HG03565 (cell line): ENCODE measurements around the gene PCDHGB3.
"Not testable (repeated sequence)": the region's sequence is repeated elsewhere in the genome, so short reads cannot be mapped to it uniquely, and the experiment has no call there.

ENCODE experiments used
- ATAC-seq: cut with Tn5 transposase; IDR thresholded peaks from one replicate; pipeline ENCODE4 v1.9.1; 2021; ENCODE audit warnings: mild to moderate bottlenecking, moderate library complexity; ENCODE audit not compliant: unreplicated experiment

PCDHGB3 gene

GRCh38 chr5:141389153-141390042 lies 19.4 kb downstream of the PCDHGB3 start:
- ATAC-seq = no peak

GRCh38 chr5:141392429-141393198 lies 22.6 kb downstream of the PCDHGB3 start, which contains the start of gene PCDHGA8:
Gene PCDHGA8, plus strand, starts transcription at chr5:141392633. Its CDS starts 181 bp downstream, at chr5:141392814.
- no peak for ATAC-seq

GRCh38 chr5:141393267-141393666 lies 23.2 kb downstream of the PCDHGB3 start:
- ATAC-seq = no peak

- ATAC-seq = not testable (repeated sequence)
Observed at GRCh38 chr5:141394401-141395187, 24.6 kb downstream of the PCDHGB3 start.

- peak; percentile 90 for ATAC-seq
Observed at GRCh38 chr5:141397756-141398551, 27.9 kb downstream of the PCDHGB3 start, which contains the start of gene PCDHGB5. Gene PCDHGB5, plus strand, starts transcription at chr5:141397947. Its CDS starts 181 bp downstream, at chr5:141398128.

GRCh38 chr5:141398608-141399007 lies 28.6 kb downstream of the PCDHGB3 start:
- no peak for ATAC-seq

GRCh38 chr5:141399555-141400258 lies 29.7 kb downstream of the PCDHGB3 start:
- no peak for ATAC-seq

GRCh38 chr5:141402553-141403243 lies 32.7 kb downstream of the PCDHGB3 start, which contains the start of gene PCDHGA9:
Gene PCDHGA9, plus strand, starts transcription at chr5:141402778. Its CDS starts 175 bp downstream, at chr5:141402953.
- no peak for ATAC-seq

DNA sequence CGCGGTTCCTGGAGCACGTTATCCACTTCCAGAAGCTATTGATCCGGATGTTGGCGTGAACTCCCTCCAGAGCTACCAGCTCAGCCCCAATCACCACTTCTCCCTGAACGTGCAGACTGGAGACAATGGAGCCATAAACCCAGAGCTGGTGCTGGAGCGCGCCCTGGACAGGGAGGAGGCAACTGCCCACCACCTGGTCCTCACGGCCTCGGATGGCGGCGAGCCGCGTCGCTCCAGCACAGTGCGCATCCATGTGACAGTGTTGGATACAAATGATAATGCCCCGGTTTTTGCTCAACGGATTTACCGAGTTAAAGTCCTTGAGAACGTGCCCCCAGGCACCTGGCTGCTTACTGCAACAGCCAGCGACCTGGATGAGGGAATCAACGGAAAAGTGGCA lies 33.3 kb downstream of the PCDHGB3 start:
- ATAC-seq = no peak

GRCh38 chr5:141407790-141408505 lies 37.9 kb downstream of the PCDHGB3 start, which contains the start of gene PCDHGB6:
Gene PCDHGB6, plus strand, starts transcription at chr5:141408021. Its CDS starts 182 bp downstream, at chr5:141408203.
- ATAC-seq = not testable (repeated sequence)

- ATAC-seq = no peak
Observed at GRCh38 chr5:141409598-141410306, 39.7 kb downstream of the PCDHGB3 start.

DNA sequence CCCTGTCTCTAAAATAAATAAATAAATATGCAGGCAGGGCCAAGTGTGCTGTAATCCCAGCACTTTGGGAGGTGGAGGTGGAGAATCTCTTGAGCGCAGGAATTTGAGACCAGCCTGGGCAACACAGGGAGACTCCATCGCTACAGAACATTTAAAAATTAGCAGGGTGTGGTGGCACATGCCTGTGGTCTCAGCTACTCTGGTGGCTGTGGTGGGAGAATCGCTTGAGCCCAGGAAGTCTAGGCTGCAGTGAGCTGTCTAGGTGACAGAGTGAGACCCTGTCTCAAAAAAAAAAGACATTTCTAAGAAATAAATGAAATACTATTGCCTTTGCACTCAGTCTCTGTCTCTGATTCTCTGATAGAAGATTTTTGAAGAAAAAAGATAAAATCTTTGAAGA lies 41.5 kb downstream of the PCDHGB3 start:
- ATAC-seq = no peak

DNA sequence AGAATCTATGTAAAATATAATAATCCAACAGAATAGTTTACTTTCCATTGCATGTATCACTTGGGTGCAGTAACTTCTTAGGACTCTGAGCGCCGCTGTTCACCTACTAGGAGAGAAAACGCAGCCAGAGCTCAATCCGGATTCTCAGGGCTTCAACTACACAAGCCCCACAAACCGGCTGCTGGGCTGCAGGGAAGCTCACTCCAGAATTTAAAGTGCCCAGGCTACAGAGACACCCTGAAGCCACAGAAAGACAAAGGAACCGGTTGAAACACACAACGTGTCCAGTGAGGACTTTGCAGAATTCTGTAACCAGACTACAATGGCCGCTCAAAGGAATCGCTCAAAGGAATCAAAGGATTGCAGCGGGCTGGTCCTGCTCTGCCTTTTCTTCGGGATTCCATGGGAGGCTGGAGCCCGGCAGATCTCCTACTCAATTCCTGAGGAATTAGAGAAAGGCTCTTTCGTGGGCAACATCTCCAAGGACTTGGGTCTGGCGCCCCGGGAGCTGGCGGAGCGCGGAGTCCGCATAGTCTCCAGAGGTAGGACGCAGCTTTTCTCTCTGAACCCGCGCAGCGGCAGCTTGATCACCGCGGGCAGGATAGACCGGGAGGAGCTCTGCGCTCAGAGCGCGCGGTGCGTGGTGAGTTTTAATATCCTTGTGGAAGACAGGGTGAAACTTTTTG lies 43.0 kb downstream of the PCDHGB3 start, which contains the start of gene PCDHGA10:
Gene PCDHGA10 (plus strand): TSS at position 134 of the 686 bp plus-strand sequence. CDS start 189 bp downstream, at position 323.
- ATAC-seq = peak; percentile 73

DNA sequence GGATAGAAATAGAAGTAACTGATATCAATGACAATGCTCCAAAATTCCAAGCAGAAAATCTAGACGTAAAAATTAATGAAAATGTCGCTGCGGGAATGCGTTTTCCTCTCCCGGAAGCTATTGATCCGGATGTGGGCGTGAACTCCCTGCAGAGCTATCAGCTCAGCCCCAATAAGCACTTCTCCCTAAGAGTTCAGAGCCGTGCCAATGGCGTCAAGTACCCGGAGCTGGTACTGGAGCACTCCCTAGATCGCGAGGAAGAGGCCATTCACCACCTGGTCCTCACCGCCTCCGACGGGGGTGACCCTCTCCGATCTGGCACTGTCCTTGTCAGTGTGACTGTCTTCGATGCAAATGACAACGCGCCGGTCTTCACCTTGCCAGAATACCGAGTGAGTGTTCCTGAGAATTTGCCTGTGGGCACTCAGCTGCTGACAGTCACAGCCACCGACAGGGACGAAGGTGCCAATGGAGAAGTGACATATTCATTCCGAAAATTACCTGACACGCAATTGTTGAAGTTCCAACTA lies 43.6 kb downstream of the PCDHGB3 start:
- ATAC-seq = no peak

- ATAC-seq = not testable (repeated sequence)
Observed at GRCh38 chr5:141414548-141415274, 44.7 kb downstream of the PCDHGB3 start.

DNA sequence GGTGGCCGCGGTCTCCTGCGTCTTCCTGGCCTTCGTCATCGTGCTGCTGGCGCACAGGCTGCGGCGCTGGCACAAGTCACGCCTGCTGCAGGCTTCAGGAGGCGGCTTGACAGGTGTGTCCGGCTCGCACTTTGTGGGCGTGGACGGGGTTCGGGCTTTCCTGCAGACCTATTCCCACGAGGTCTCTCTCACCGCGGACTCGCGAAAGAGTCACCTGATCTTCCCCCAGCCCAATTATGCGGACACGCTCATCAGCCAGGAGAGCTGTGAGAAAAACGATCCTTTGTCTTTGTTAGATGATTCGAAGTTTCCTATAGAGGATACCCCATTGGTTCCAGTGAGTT lies 45.2 kb downstream of the PCDHGB3 start:
- ATAC-seq = not testable (repeated sequence)
